Chondrocyte (in vitro differentiated cells): ENCODE measurements around the gene N4BP2L2. TPM values are rescaled to one million over a fixed set of nuclear protein-coding genes. Genes with fewer than 3 reads are reported as not detected.

Source experiments
- DNase-seq: peaks from one replicate; pipeline ENCODE4 v3.0.0; 2021; ENCODE audit warnings: mixed read lengths, low spot score
- H3K27ac Mint-ChIP-seq: one replicate; pipeline ENCODE4 v1.8.0; 2021; ENCODE audit warnings: mild to moderate bottlenecking, moderate library complexity, mixed read lengths; ENCODE audit not compliant: unreplicated experiment
- H3K27me3 Mint-ChIP-seq: 2 replicates; pipeline ENCODE4 v1.8.0; 2021; ENCODE audit warnings: low read depth, mixed read lengths
- H3K36me3 Mint-ChIP-seq: 2 replicates; pipeline ENCODE4 v1.8.0; 2021; ENCODE audit warnings: low read depth, mixed read lengths
- H3K4me1 Mint-ChIP-seq: 2 replicates; pipeline ENCODE4 v1.8.0; 2021; ENCODE audit warnings: low read depth, mild to moderate bottlenecking, mixed read lengths
- H3K4me3 Mint-ChIP-seq: one replicate; pipeline ENCODE4 v1.8.0; 2021; ENCODE audit warnings: mild to moderate bottlenecking, moderate library complexity, mixed read lengths; ENCODE audit not compliant: unreplicated experiment
- H3K9me3 Mint-ChIP-seq: 2 replicates; pipeline ENCODE4 v1.8.0; 2021; ENCODE audit warnings: low read depth, mixed read lengths
- CTCF ChIP-seq: fragments of 200-600 bp; sonication (generic); IDR thresholded peaks from 2 replicates; pipeline ENCODE4 v1.5.0; 2021; ENCODE audit warnings: antibody characterized with exemption, mild to moderate bottlenecking, moderate library complexity
- total RNA-seq: library from RNA; stranded (reverse); gene quantifications from 3 replicates; pipeline ENCODE4 v1.2.1, GENCODE V29; 2021

N4BP2L2 gene
- total RNA-seq, 1 donor from 2014 or later: 90.0 TPM

- Mint-ChIP-seq H3K4me1 (peaks cover 6% of the 10 kb centered on the region), H3K27ac (no peak overlapping the region), H3K9me3 (no peaks in the 10 kb centered on the region), H3K4me3 (no peak overlapping the region), H3K36me3 (peaks cover 6% of the 10 kb centered on the region), H3K27me3 (no peaks in the 10 kb centered on the region)
- TF ChIP-seq CTCF: no peak
- DNase-seq: no peak
These were observed 38.9 kb downstream of the N4BP2L2 start for GRCh38 chr13:32499538-32500210.

GRCh38 chr13:32497589-32497988 is 41.0 kb downstream of the N4BP2L2 start:
- peaks cover 6% of the 10 kb centered on the region for H3K4me1 Mint-ChIP-seq
- no peaks in the 10 kb centered on the region for H3K9me3 Mint-ChIP-seq
- H3K4me3 Mint-ChIP-seq: no peak overlapping the region
- peaks cover 8% of the 10 kb centered on the region for H3K36me3 Mint-ChIP-seq
- DNase-seq: no peak
- H3K27ac Mint-ChIP-seq: no peak overlapping the region
- H3K27me3 Mint-ChIP-seq: no peaks in the 10 kb centered on the region
- TF ChIP-seq CTCF: no peak

DNA sequence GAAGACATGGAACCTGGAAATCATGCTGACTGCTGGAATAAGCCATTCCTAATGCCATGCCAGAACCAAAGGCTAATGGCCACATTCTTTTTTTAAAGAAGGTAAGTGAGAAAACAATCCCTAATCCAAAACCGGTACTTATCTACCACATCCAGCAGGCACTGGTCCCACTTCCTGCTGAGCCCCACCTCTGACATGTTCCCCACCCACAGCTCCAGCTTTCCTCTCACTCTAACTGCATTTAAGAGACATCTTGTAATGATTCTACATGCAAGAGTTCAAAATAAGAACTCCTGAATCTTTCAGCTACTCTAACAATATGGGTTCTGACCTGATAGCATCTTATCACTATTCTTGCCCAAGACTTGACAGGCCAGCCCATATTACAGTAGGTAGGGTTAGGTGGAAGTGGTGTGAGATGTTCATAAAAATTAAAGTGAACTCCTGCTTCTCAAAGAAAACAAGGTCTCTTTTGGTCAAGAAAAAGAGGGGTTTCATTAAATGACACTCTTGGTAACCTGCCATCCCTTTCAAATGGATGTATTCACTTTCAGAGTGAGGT is 41.9 kb downstream of the N4BP2L2 start:
- Mint-ChIP-seq H3K4me3 (no peak overlapping the region), H3K27ac (no peak overlapping the region), H3K36me3 (peaks cover 6% of the 10 kb centered on the region), H3K4me1 (peaks cover 6% of the 10 kb centered on the region), H3K9me3 (no peaks in the 10 kb centered on the region), H3K27me3 (no peaks in the 10 kb centered on the region)
- no peak for TF ChIP-seq CTCF
- DNase-seq: no peak

GRCh38 chr13:32495841-32496240 is 42.8 kb downstream of the N4BP2L2 start:
- Mint-ChIP-seq H3K4me3 (no peak overlapping the region), H3K4me1 (peaks cover 6% of the 10 kb centered on the region), H3K27me3 (no peaks in the 10 kb centered on the region), H3K36me3 (peaks cover 4% of the 10 kb centered on the region), H3K27ac (no peak overlapping the region), H3K9me3 (no peaks in the 10 kb centered on the region)
- no peak for TF ChIP-seq CTCF
- no peak for DNase-seq

GRCh38 chr13:32495429-32495828 is 43.2 kb downstream of the N4BP2L2 start:
- Mint-ChIP-seq H3K27me3 (no peaks in the 10 kb centered on the region), H3K27ac (no peak overlapping the region), H3K4me3 (no peak overlapping the region), H3K9me3 (no peaks in the 10 kb centered on the region), H3K4me1 (peaks cover 6% of the 10 kb centered on the region), H3K36me3 (peaks cover 4% of the 10 kb centered on the region)
- no peak for TF ChIP-seq CTCF
- no peak for DNase-seq
